ENCODE results near the gene RPS6KA3.
A peak's percentile ranks its signal among the peaks of the same experiment; 100 is the strongest.

Gene RPS6KA3

DNA sequence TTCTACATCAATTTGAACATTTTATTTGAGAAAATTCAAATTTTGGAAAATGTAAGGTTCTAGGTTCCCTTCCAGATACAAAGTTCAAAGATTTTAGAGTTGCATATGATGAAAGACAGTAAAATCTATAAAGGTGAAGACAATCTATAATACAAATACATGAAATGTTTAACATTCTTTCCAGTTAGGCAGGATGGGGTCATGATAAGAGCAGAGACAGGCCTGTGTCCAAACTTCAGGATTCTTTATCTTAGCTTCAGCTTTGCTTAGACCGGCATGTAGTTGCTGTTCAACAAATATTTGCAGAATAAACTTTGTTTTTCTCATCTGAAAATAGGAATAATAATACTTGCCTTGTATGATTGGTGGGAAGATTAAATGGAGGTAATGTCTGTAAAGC is 4.5 kb upstream of the RPS6KA3 start:
- no peak overlapping the region for H3K27ac ChIP-seq (ENCODE audit: low read length)
- no peak overlapping the region for H3K4me2 ChIP-seq (ENCODE audit: low read length)

DNA sequence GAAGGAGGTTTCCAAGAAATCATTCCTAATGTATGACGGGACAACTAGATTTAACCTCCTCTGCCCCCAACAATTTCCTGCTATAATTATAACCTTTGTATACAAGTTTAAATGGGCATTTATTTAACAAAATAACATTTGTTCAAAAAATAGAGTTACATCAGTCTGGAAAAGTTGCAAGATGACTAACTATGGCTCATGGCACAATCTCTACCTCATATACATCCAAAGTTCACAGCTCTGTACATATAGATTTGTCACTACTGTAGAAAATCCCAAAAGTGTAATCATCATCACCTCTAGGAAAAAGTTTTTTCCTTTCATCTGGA is 3.8 kb upstream of the RPS6KA3 start:
- TF ChIP-seq EZH2phosphoT487 (IDR thresholded peaks at IDR 0.05; ENCODE audit: low read depth) = no peak
- Histone ChIP-seq H3K4me1 (ENCODE audit: low read length) (no peaks in the 10 kb centered on the region), H3K9ac (ENCODE audit: low read length) (no peak overlapping the region), H3K79me2 (ENCODE audit: low read length) (peaks cover 9% of the 10 kb centered on the region), H2AFZ (ENCODE audit: low read depth, low read length) (no peak overlapping the region), H3K27me3 (ENCODE audit: low read depth, low read length) (no peaks in the 10 kb centered on the region), H3K9me3 (ENCODE audit: insufficient read depth, low read length) (no peaks in the 10 kb centered on the region), H3K27ac (ENCODE audit: low read length) (no peak overlapping the region), H3K4me3 (ENCODE audit: low read length) (no peak overlapping the region), H3K4me2 (ENCODE audit: low read length) (no peak overlapping the region), H4K20me1 (ENCODE audit: insufficient read depth, low read length) (peaks cover under 1% of the 10 kb centered on the region; the same call in 1 of the 2 replicates), H3K36me3 (replicated peaks; ENCODE audit: low read depth, low read length) (no peaks in the 10 kb centered on the region)

More for the DNA sequence above, 4.5 kb upstream of the RPS6KA3 start:
- H3K9ac ChIP-seq (ENCODE audit: low read length) = no peak overlapping the region
- H3K9me3 ChIP-seq (ENCODE audit: insufficient read depth, low read length) = no peaks in the 10 kb centered on the region
- TF ChIP-seq, protein P1, sequence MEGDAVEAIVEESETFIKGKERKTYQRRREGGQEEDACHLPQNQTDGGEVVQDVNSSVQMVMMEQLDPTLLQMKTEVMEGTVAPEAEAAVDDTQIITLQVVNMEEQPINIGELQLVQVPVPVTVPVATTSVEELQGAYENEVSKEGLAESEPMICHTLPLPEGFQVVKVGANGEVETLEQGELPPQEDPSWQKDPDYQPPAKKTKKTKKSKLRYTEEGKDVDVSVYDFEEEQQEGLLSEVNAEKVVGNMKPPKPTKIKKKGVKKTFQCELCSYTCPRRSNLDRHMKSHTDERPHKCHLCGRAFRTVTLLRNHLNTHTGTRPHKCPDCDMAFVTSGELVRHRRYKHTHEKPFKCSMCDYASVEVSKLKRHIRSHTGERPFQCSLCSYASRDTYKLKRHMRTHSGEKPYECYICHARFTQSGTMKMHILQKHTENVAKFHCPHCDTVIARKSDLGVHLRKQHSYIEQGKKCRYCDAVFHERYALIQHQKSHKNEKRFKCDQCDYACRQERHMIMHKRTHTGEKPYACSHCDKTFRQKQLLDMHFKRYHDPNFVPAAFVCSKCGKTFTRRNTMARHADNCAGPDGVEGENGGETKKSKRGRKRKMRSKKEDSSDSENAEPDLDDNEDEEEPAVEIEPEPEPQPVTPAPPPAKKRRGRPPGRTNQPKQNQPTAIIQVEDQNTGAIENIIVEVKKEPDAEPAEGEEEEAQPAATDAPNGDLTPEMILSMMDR (IDR thresholded peaks at IDR 0.05; ENCODE audit: low read depth, low read length) = no peak
- TF ChIP-seq EZH2phosphoT487 (IDR thresholded peaks at IDR 0.05; ENCODE audit: low read depth) = no peak
- H3K36me3 ChIP-seq (replicated peaks; ENCODE audit: low read depth, low read length) = no peaks in the 10 kb centered on the region
- no peaks in the 10 kb centered on the region for H3K4me1 ChIP-seq (ENCODE audit: low read length)
- peaks cover 2% of the 10 kb centered on the region for H3K79me2 ChIP-seq (ENCODE audit: low read length)
- H3K27me3 ChIP-seq (ENCODE audit: low read depth, low read length) = no peaks in the 10 kb centered on the region
- H2AFZ ChIP-seq (ENCODE audit: low read depth, low read length) = no peak overlapping the region
- no peak overlapping the region for H3K4me3 ChIP-seq (ENCODE audit: low read length)
- H4K20me1 ChIP-seq (ENCODE audit: insufficient read depth, low read length) = no peaks in the 10 kb centered on the region

DNA sequence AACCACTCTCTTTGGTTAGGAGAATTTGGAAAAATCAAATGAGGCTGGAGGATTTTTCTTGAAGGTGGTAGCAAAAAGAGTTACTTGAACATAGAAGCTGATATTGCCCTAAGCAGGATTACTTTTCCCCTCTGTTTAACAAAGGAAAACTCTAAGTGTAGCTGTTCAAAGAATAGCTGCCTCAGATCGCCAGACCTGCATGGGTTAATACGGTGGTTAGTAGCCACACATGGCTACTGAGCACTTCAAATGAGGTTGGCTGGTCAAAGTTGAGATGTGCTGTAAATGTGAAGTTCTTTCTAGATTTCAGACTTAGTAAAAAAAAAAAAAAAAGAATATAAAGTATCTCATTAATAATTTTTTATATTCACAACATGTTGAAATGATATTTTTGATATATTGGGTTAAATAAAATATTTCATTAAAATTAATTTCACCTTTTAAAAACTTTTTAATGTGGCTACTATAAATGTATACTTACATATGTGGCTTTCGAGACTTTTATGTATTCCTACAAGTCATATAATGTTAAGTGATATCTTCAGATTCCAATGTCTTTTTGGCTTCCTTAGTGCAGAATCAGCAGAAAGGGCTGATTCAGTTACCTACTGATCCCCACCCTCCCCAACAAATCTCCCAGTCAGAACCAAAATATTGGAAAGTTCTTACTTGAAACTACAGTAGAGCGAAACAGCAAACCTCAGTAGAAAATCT is 3.3 kb upstream of the RPS6KA3 start:
- H3K27ac ChIP-seq (ENCODE audit: low read length) = no peak overlapping the region
- H3K79me2 ChIP-seq (ENCODE audit: low read length) = peaks cover 14% of the 10 kb centered on the region
- no peaks in the 10 kb centered on the region for H3K4me1 ChIP-seq (ENCODE audit: low read length)
- peaks cover 3% of the 10 kb centered on the region for H4K20me1 ChIP-seq (ENCODE audit: insufficient read depth, low read length)
- H3K36me3 ChIP-seq (replicated peaks; ENCODE audit: low read depth, low read length) = no peaks in the 10 kb centered on the region
- TF ChIP-seq EZH2phosphoT487 (IDR thresholded peaks at IDR 0.05; ENCODE audit: low read depth) = no peak
- TF ChIP-seq, protein P1 (IDR thresholded peaks at IDR 0.05; ENCODE audit: low read depth, low read length) = no peak
- no peaks in the 10 kb centered on the region for H3K27me3 ChIP-seq (ENCODE audit: low read depth, low read length)
- H3K9me3 ChIP-seq (ENCODE audit: insufficient read depth, low read length) = no peaks in the 10 kb centered on the region
- H2AFZ ChIP-seq (ENCODE audit: low read depth, low read length) = no peak overlapping the region
- no peak overlapping the region for H3K4me3 ChIP-seq (ENCODE audit: low read length)
- no peak overlapping the region for H3K4me2 ChIP-seq (ENCODE audit: low read length)
- no peak overlapping the region for H3K9ac ChIP-seq (ENCODE audit: low read length)

DNA sequence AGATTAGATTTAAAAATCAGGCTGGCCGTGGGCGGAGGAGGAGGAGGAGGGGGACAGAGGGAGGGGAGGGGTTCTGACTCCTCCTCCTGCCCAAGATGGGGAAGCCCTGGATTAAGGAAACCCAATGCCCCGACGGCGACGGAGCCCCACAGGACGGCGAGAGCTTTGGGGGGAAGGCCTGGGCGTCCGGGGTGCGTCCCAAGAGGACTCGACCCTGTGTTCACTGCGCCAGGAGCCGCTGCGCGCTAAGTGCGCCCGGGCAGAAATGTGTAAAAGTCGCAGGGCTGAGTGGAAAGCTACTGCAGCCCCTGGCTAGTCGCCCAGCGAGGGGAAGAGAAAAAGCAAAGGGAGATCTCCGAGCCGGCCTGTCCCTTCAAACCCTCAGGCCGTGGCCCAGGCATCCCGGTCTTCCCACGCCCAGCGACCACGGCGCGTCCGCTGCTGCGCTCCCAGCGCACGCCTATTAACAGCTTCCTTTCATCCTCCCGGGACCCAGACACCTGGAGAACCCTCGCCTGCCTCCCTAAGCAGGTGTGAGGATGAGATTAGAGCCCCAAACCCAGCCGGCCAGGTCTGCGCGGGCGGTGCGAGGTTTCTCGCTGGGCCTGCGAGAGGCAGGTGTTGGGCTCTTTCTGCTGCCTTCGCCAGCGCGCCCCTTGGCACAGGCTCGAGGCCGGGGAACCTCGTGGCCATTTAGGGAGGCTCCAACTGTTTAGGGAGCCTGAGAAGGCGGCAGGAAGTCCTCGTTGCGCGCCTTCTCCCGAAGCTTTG is 1.4 kb upstream of the RPS6KA3 start:
- Histone ChIP-seq H3K79me2 (ENCODE audit: low read length) (peaks cover 33% of the 10 kb centered on the region), H3K27ac (ENCODE audit: low read length) (no peak overlapping the region), H3K9ac (ENCODE audit: low read length) (peak overlapping the region; percentile 86), H3K4me1 (ENCODE audit: low read length) (peaks cover 16% of the 10 kb centered on the region), H4K20me1 (ENCODE audit: insufficient read depth, low read length) (peaks cover 22% of the 10 kb centered on the region), H3K4me2 (ENCODE audit: low read length) (peak overlapping the region; percentile 96), H2AFZ (ENCODE audit: low read depth, low read length) (peak overlapping the region; percentile 99), H3K4me3 (ENCODE audit: low read length) (peak overlapping the region; percentile 97), H3K9me3 (ENCODE audit: insufficient read depth, low read length) (no peaks in the 10 kb centered on the region), H3K27me3 (ENCODE audit: low read depth, low read length) (no peaks in the 10 kb centered on the region), H3K36me3 (replicated peaks; ENCODE audit: low read depth, low read length) (no peaks in the 10 kb centered on the region)
- TF ChIP-seq, protein P1 (IDR thresholded peaks at IDR 0.05; ENCODE audit: low read depth, low read length) = no peak
- TF ChIP-seq EZH2phosphoT487 (IDR thresholded peaks at IDR 0.05; ENCODE audit: low read depth) = no peak

Data from OCI-LY3 (cell line).